ENCODE results near the gene CDH23.

The CDH23 gene

GRCh38 chr10:71371750-71372166 is 25.0 kb upstream of the CDH23 start:
- peak; percentile 4 for DNase-seq

GRCh38 chr10:71372882-71373495 is 23.7 kb upstream of the CDH23 start:
- no peak for DNase-seq

- DNase-seq = no peak
These were observed 22.1 kb upstream of the CDH23 start for GRCh38 chr10:71374481-71375233.

- DNase-seq = no peak
These were observed 20.8 kb upstream of the CDH23 start for GRCh38 chr10:71375952-71376351.

GRCh38 chr10:71378336-71379117 is 18.2 kb upstream of the CDH23 start:
- no peak for DNase-seq

DNA sequence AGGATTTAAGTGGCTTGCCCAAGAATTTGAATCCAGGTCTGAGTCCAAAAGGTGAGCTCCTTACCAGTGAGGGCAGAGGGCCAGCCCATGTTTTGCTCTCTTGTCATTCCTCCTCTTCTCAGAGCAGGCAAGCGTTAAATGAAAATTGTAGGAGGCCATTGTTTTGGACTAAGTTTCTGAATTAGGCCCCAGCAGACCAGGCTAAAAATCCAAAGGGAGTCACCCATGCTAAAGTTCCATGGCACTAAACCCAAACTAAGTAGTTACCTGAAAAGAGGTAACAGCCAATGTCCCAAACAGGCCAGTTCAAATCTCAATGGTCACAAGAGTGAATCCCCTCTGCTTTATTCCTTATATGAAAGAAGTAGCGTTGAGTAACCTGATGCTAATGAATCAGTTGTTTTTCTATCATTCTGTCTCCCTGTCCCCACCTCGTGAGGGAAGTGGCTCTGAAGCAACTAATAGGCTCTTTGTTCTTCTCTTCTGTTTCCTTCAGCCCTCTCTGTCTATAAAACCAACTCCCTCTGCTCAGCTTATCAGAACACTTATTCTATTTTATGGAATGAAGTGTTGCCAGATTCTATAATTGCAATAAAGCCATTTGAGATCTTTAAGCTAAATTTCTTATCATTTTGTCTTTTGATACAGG is 17.5 kb upstream of the CDH23 start:
- DNase-seq = no peak

DNA sequence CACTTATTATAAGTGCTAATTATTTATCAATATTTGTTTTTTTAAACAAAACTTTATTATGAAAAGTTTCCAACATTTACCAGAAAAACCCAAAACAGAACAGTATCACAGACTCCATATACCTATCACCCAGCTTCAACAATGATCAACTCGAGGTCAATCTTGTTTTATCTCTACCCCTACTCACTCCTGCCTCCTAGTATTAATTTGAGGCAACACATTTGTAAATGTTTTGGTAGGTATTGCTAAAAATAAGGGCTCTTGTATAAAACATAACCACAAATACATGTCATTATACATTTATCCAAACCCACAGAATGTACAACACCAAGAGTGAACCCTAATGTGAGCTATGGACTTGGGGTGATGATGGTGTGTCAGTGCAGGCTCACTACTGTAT is 15.9 kb upstream of the CDH23 start:
- no peak for DNase-seq

DNA sequence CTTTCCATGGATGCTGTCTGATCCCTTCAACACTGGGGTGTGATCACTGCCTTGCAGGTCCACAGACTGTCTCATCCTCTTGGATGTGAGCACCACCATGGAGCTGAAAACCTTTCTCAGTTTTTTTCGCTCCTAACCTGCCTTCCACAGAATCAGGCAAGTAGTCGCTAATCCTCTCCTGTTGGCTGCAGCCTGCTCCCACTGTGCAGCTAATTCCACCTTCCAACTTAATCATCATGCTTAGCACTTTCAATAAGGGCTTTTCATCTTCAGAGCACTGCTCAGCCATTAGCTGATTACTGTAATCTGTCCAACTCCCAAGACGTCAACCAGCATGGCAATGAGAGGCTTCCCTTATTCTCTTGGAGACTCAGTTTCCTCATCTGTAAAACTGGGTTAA is 15.1 kb upstream of the CDH23 start:
- DNase-seq = no peak

DNA sequence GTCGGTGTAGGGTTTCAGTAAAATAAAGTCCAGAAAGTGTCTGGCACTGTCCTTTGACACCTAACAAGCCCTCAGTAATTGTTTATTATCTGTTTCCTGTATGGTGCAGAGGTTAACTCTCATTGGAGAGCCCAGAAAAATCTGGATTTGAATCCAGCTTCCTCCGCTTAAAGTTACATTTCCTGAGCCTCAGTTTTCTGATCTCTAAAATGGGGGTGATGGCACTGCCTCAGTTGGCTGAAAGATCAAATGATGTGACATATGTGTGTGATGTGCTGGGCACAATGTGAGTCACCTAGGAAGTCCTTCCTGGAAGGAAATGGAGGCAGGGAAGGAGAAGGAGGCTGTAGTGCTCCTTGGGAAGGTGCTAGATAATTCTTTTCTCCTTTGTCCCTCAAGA is 14.7 kb upstream of the CDH23 start:
- no peak for DNase-seq

GRCh38 chr10:71382757-71383156 is 14.0 kb upstream of the CDH23 start:
- DNase-seq = no peak

GRCh38 chr10:71383972-71384687 is 12.6 kb upstream of the CDH23 start:
- peak; percentile 75 for DNase-seq

GRCh38 chr10:71388171-71388570 is 8.5 kb upstream of the CDH23 start:
- DNase-seq = no peak

DNA sequence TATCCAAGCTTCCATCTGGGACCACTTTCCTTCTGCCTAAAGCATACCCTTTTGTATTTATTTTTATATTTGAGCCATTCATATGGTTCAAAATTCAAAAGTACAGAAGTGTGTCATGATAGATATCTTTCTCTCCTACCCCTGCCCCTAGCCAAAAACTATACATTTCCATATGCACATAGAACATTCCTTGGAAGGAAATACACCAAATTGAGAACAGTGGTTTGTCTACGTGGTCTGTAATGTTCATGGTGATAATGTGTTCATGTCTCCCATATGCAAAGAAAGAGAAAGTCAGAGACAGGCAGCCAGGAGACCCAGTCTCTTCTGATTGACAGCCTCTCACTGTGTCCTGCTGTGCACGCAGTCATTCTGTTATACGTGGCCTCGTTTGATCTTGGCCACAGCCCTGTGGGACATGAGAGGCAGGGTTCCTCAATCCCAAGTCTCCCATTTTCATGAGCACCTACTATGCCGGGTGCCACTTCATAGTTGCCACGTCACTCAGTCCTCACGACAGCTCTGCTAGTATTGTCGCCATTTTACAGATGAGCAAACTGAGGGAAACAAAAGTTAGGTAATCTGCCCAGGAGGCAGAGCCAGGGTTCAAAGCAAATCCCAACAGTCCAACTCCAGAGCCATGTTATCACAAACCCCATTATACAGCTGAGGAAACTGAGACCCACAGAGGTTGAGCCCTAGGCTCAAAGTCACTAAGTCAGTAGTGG is 8.0 kb upstream of the CDH23 start:
- DNase-seq = no peak

DNA sequence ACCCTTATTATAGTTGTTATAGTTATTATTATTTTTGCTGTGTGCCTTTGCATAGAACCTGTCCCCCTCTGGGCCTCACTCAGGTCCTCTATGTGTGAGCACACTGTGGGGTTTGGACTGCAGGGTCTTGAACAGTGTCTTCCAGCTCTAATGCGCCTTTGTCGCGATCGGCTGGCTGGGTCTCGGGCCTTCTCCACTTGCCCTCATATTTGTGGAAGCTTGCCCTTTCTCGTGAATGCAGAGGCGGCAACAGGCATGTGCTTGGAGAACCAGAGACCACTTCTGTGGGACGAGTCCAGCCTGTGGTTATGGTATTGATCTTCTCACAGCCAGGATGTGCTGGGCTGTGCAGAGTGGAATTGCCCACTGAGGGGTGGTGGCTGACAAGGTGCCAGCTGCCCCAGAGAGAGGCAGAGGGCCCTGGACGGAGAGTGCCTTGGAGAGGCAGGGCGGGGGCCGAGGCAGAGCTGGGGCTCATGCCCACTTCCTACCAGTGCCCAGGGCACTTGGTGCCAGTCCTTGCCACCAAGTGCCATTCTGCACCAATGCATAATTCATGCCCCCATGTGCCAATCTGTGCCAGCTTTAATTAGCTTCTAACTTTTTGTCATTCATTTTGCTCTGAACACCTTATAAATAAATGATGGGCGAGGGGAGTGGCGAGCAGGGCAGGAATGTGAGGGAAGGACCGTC is 6.8 kb upstream of the CDH23 start:
- no peak for DNase-seq

- no peak for DNase-seq
These were observed 6.3 kb upstream of the CDH23 start for GRCh38 chr10:71390461-71390835.

DNA sequence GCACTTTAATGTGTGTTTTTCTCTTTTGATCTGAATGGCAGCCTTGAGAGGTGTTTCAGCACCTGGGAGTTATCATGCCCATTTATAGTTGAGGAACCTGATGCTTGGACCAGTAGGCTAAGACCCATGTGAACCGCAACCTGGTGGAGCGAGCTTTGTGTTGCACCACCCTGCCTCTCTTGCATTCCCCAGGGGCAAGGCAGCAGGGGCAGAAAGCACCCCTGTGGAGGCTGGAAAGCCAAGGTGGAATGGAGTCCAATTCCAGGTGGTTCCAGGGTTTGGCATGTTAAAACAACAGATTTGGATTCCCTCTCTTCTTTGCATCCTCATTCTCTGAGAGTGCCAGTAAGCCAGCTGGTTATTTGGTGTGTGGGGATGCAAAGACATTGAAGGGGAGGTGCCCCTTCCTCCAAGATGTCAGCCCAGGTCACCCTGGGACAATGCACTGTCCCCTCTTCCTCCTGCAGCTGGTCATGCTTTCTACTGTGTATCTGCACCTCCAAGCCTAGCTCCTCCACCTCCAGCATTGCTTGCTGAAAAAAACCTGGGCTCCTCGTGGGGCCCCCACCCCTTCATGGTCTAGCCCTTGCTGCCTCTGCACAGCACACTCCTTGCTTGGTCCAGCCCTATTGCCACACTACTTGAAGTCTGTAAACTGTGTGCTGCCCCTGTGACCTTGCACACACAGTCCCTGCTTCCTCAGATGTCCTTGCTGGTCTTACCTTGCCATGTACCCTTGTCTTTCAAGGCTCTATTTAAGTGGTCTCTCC is 5.6 kb upstream of the CDH23 start:
- DNase-seq = no peak

DNA sequence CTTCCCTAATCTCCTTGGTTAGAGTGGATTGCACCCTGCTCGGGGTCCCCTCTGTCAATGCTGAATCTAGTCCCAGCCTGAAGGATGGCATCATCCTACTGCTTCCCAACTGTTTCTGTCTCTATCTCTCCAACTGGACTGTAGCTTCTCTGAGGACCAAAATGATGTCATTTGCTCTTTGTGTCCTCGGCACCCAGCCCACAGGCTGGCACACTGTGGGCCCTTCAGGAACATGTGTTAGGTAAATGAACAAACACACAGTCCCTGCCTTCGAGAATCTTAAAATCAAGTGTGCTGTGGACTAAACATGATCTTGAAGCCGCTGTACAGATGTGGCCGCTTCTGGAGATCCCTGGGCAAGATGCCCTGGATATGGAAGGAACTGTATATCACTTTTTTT is 5.0 kb upstream of the CDH23 start:
- no peak for DNase-seq

DNA sequence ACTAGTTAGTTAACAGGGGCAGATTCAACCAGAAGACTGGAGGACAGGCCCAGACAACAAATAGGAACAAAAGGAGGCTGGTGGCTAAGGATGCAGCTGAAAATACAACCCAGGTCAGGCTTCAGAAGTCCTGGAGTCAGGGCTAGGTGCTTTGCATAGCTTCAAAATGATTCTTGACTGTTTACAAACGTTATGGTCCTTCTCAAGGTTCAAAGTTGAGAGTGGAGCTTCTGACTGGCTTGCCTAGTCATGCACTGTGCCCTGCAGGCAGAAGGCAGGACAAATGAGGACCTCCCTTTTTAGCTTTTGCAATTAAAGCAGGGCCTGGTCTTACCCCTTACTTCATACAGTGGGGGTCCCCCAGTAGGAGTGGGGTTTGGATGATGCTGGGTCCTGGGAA is 4.4 kb upstream of the CDH23 start:
- no peak for DNase-seq

- no peak for DNase-seq
These were observed 3.6 kb upstream of the CDH23 start for GRCh38 chr10:71392791-71393781.
